Measurements from ENCODE around the gene PCDHGA10.
"Not testable (repeated sequence)": the region's sequence is repeated elsewhere in the genome, so short reads cannot be mapped to it uniquely, and the experiment has no call there.

PCDHGA10 gene

GRCh38 chr5:141422742-141423291 is 10.0 kb downstream of the PCDHGA10 start:
- DNase-seq, result no peak

DNA sequence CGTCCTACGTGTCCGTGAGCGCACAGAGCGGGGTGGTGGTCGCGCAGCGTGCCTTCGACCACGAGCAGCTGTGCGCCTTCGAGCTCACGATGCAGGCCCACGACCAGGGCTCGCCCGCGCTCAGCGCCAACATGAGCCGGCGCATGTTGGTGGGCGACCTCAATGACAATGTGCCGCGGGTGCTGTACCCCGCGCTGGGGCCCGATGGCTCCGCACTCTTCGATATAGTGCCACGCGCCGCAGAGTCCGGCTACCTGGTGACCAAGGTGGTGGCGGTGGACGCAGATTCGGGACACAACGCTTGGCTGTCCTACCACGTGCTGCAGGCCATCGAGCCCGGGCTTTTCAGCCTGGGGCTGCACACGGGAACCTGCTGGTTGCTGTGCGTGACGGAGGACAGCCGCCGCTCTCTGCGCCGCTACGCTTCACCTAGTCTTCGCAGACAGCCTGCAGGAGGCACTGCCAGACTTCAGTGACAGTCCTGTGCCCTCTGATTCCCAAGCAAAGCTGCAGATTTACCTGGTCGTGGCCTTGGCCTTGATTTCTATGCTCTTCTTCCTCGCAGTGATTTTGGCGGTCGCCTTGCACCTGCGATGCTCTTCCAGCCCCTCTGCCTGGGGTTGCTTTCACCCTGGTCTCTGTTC is 15.1 kb downstream of the PCDHGA10 start:
- DNase-seq, result no peak

- no peak for DNase-seq
Measured at GRCh38 chr5:141430332-141431113, 17.7 kb downstream of the PCDHGA10 start, which contains the start of gene PCDHGA12. Gene PCDHGA12, plus strand, starts transcription at chr5:141430507. Its CDS starts 253 bp downstream, at chr5:141430760.

- DNase-seq, result no peak
Measured at GRCh38 chr5:141431286-141431685, 18.5 kb downstream of the PCDHGA10 start.

GRCh38 chr5:141432308-141432707 is 19.5 kb downstream of the PCDHGA10 start:
- DNase-seq, result not testable (repeated sequence)

GRCh38 chr5:141432726-141433125 is 19.9 kb downstream of the PCDHGA10 start:
- DNase-seq, result not testable (repeated sequence)

DNA sequence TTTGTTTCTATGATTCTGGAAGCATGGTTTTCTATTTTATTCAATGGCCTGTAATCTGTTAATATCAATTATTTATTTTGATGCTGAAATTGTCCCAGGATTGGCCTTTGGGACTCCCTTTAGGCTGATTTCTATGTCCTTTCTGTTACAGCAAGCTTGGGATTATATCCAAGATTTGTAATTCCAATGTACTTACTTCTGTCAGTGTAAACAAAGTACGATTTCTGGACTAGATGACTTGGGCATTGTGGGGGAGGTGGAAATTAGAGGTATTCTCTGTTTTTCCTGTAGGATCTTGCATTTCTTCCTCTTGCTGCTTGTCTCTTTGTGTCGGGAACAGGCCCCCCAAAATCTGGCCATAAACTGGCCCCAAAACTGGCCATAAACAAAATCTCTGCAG is 21.2 kb downstream of the PCDHGA10 start:
- DNase-seq, result no peak

DNA sequence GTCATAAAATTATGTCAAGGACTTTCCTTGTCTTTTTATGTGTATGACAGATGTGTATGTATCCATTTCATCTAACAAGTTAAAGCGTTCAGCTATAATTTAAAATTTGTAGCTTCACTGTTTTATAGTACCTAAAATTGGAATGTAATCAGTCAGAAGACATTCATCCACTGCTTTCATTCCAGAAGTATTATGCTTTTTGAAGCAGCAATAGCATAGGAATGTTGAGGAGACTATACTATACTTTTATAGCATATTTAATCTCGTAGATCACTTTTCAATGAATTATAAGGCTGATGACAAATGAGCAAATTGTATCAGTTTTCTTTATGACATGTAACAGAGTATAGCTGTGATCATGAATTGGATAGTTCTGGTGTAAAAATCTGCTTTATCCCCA is 24.4 kb downstream of the PCDHGA10 start:
- no peak for DNase-seq

DNA sequence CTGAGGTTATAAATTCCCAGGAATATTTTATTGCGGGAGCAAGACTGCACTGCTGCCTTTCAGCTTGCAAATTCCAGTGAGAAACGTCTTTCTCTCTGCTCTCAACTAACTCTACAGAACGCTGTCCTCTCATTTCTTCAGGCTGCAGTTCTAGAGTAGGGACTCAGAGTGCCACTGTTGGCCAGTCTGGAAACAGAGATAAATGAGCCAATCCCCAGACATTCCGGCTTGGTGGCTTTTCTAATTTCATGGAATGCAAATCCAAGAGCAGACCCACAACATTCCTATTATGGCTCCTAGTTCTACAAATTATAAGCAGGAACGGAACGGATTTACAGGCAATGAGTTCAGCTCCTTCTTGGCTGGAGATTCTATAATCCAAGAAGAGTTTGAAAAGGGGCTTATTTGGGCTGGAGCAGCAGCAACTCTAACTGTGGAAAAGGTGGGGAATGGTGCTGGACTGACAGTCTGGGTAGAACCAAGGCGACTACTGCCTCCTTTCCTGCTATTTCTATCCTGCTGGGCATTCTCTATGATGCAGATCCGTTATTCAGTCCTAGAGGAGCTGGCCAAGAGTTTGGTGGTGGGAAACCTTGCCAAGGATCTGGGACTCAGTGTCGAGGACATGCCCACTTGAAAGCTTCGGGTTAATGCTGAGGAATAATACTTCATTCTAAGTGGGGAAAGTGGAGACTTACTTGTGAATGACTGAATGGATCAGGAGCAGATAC is 26.8 kb downstream of the PCDHGA10 start:
- DNase-seq, result no peak

DNA sequence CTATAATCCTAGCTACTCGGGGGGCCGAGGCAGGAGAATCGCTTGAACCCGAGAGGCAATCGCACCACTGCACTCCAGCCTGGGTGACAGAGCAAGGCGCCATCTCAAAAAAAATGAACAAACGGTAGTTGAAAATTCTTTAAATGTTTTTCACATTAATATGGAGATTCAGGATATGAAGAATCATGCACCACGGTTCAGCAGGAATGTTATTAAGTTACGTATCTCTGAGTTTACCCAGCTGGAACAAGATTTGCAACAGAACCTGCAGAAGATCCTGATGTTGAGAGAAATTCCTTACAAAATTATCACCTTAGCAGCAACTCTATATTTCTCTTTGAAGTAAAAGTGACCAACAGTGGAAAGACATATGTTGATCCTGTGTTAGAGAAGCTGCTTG is 27.6 kb downstream of the PCDHGA10 start:
- DNase-seq, result no peak

DNA sequence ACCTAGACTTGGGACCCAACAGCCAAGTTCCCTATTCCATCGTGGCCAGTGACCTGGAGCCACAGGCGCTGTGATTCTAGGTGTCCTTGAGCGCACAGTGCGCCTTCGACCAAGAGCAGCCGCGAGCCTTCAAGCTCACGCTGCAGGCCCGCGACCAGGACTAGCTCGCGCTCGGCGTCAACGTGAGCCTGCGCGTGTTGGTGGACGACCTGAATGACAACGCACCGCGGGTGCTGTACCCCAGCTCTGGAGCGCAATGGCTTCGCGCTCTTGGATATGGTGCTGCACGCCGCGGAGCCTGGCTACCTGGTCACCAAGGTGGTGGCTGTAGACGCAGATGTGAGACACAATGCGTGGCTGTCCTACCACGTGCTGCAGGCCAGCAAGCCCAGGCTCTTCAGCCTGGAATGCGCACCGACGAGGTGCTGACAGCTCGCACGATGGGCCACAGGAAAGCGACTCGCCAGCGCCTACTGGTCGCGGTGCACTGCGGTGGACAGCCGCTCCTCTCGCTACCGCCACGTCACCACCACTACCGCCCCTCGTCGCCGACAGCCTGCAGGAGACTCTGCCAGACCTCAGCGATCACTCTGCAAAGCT is 28.9 kb downstream of the PCDHGA10 start:
- no peak for DNase-seq

DNA sequence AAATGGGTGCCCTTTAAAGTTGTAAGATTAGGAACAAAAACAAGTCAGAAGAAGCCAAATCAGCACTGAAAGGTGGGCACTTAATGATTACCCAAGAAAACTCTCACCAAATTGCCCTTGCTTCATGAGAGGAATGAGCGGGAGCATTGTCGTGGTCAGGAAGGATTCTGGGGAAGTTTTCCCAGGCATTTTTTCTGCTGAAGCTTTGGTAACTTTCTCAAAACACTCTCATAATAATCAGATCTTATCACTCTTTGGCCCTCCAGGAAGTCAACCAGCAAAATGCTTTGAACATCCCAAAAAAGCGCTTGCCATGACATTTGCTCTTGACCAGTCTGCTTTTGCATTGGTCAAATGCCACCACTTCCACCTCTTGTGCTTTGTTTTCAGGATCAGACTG is 52.6 kb downstream of the PCDHGA10 start:
- no peak for DNase-seq

Data from CD4-positive, alpha-beta T cell treated with Interleukin-4 for 4 hours (primary cell).